H1 (cell line): Measurements from ENCODE around the gene KNDC1. TPM values are rescaled to one million over a fixed set of nuclear protein-coding genes. Genes with fewer than 3 reads are reported as not detected.

Source experiments
- CTCF ChIA-PET: fragments of 300-600 bp; sonication (Branson Sonifier 250); formaldehyde crosslinking; loops from one replicate; lab custom pipeline; 2021; ENCODE audit not compliant: partially characterized antibody; lab: Charles Lee
- POLR2A ChIA-PET: fragments of 300-600 bp; sonication (Branson Sonifier 250); formaldehyde crosslinking; loops from one replicate; lab custom pipeline; 2021; ENCODE audit warnings: inconsistent platforms; ENCODE audit not compliant: partially characterized antibody; lab: Charles Lee
- DNase-seq, 2 experiments: peaks; one replicate each; pipeline versions ENCODE4 v3.0.0 to v3.0.0-alpha.2; 2010 to 2022; ENCODE audit warnings: low spot score in 2 of 2, low read depth in 1 of 2, mixed read lengths in 1 of 2
- FAIRE-seq: peaks from 2 replicates; lab custom pipeline; 2011; peaks lifted over from hg19 to GRCh38; lab: Jason Lieb, UNC
- H2AFZ ChIP-seq: 2 replicates; pipeline ENCODE4 v1.8.1; 2012; ENCODE audit warnings: low read length, inconsistent platforms
- H2AK5ac ChIP-seq: 2 replicates; pipeline ENCODE4 v1.6.1; 2013; ENCODE audit warnings: low read depth, low read length
- H2BK120ac ChIP-seq: replicated peaks from 2 replicates; pipeline ENCODE3; 2013; ENCODE audit warnings: low read depth, low read length, inconsistent platforms
- H2BK12ac ChIP-seq: 2 replicates; pipeline ENCODE4 v1.6.1; 2013; ENCODE audit warnings: low read depth, low read length
- H2BK15ac ChIP-seq: 2 replicates; pipeline ENCODE4 v1.6.1; 2013; ENCODE audit warnings: low read length
- H2BK20ac ChIP-seq: 2 replicates; pipeline ENCODE4 v1.6.1; 2013; ENCODE audit warnings: low read length
- H2BK5ac ChIP-seq: 2 replicates; pipeline ENCODE4 v1.6.1; 2013; ENCODE audit warnings: low read depth, low read length
- H3K14ac ChIP-seq: 2 replicates; pipeline ENCODE4 v1.6.1; 2013; ENCODE audit warnings: inconsistent platforms; ENCODE audit not compliant: insufficient read length
- H3K18ac ChIP-seq: 2 replicates; pipeline ENCODE4 v1.6.1; 2013; ENCODE audit warnings: low read length; ENCODE audit errors: extremely low read depth
- H3K23ac ChIP-seq: 2 replicates; pipeline ENCODE4 v1.6.1; 2013; ENCODE audit warnings: inconsistent platforms; ENCODE audit not compliant: insufficient read length
- H3K23me2 ChIP-seq: 2 replicates; pipeline ENCODE4 v1.6.1; 2013; ENCODE audit warnings: low read depth, low read length
- H3K27ac ChIP-seq: 2 replicates; pipeline ENCODE4 v1.6.1; 2011; ENCODE audit warnings: low read depth, low read length, inconsistent platforms
- H3K27me3 ChIP-seq, 4 experiments: replicated peaks in 1 of 4; 1 replicate in 1 of 4; 2 replicates in 3 of 4; pipeline versions ENCODE4 v1.6.1 to v1.8.1; 2011 to 2013; ENCODE audit warnings: low read length in 3 of 4, mild to moderate bottlenecking in 3 of 4, inconsistent platforms in 2 of 4, mixed read lengths in 2 of 4, moderate library complexity in 1 of 4; ENCODE audit not compliant: control insufficient read depth in 3 of 4, insufficient read depth in 3 of 4; ENCODE audit errors: extremely low read depth in 1 of 4
- H3K36me3 ChIP-seq, 4 experiments: 2 replicates each; pipeline versions ENCODE4 v1.6.1 to v1.8.1; 2011 to 2013; ENCODE audit warnings: mild to moderate bottlenecking in 4 of 4, low read length in 3 of 4, moderate library complexity in 2 of 4, control low read depth in 1 of 4, inconsistent platforms in 1 of 4; ENCODE audit not compliant: insufficient read depth in 4 of 4, control insufficient read depth in 2 of 4
- H3K4ac ChIP-seq: replicated peaks from 2 replicates; pipeline ENCODE3; 2013; ENCODE audit warnings: low read length, low read depth, mixed read lengths, inconsistent platforms; ENCODE audit not compliant: insufficient read length
- H3K4me1 ChIP-seq, 4 experiments: replicated peaks in 1 of 4; 1 replicate in 1 of 4; 2 replicates in 3 of 4; pipeline versions ENCODE4 v1.6.1 to v1.8.1; 2011 to 2013; ENCODE audit warnings: low read length in 3 of 4, inconsistent platforms in 2 of 4, mixed read lengths in 1 of 4; ENCODE audit not compliant: insufficient read depth in 4 of 4, control insufficient read depth in 3 of 4
- H3K4me2 ChIP-seq, 2 experiments: 2 replicates each; pipeline versions ENCODE4 v1.6.1 to v1.8.1; 2011 to 2013; ENCODE audit warnings: low read depth in 2 of 2, low read length in 2 of 2, control low read depth in 1 of 2, inconsistent platforms in 1 of 2, mild to moderate bottlenecking in 1 of 2; ENCODE audit not compliant: insufficient read depth in 1 of 2
- H3K4me3 ChIP-seq, 4 experiments: fragments of 200-600, 300-600 bp in 1 of 4; sonication (generic), shearing (Covaris generic), sonication (Bioruptor Twin) in 1 of 4; 2 replicates each; pipeline versions ENCODE4 v1.5.1 to v1.8.1; 2011 to 2016; ENCODE audit warnings: low read length in 4 of 4, low read depth in 3 of 4, control low read depth in 2 of 4, inconsistent platforms in 2 of 4, mild to moderate bottlenecking in 2 of 4, mixed read lengths in 1 of 4, moderate library complexity in 1 of 4; ENCODE audit not compliant: insufficient read depth in 2 of 4; ENCODE audit errors: extremely low read depth in 1 of 4
- H3K56ac ChIP-seq: replicated peaks from 2 replicates; pipeline ENCODE3; 2013; ENCODE audit warnings: low read depth, mild to moderate bottlenecking, mixed read lengths, low read length, inconsistent platforms; ENCODE audit not compliant: insufficient read length
- H3K79me1 ChIP-seq: 2 replicates; pipeline ENCODE4 v1.6.1; 2013; ENCODE audit warnings: low read depth, low read length, control low read depth
- H3K79me2 ChIP-seq, 2 experiments: 2 replicates each; pipeline versions ENCODE4 v1.6.1 to v1.8.1; 2012 to 2013; ENCODE audit warnings: low read length in 2 of 2, mild to moderate bottlenecking in 2 of 2, inconsistent platforms in 1 of 2; ENCODE audit not compliant: insufficient read depth in 2 of 2, control insufficient read depth in 1 of 2
- H3K9ac ChIP-seq, 4 experiments: replicated peaks in 1 of 4; 1 replicate in 1 of 4; 2 replicates in 3 of 4; pipeline versions ENCODE4 v1.6.1 to v1.8.1; 2011 to 2013; ENCODE audit warnings: low read depth in 3 of 4, low read length in 3 of 4, control low read depth in 2 of 4, mild to moderate bottlenecking in 2 of 4, moderate library complexity in 2 of 4, inconsistent platforms in 1 of 4; ENCODE audit errors: extremely low read depth in 1 of 4
- H3K9me3 ChIP-seq, 2 experiments: 2 replicates each; pipeline versions ENCODE4 v1.6.1 to v1.8.1; 2012 to 2013; ENCODE audit warnings: mild to moderate bottlenecking in 2 of 2, moderate library complexity in 2 of 2, control low read depth in 1 of 2, inconsistent platforms in 1 of 2, low read depth in 1 of 2, low read length in 1 of 2, mixed read lengths in 1 of 2; ENCODE audit not compliant: insufficient read depth in 2 of 2
- H4K20me1 ChIP-seq, 2 experiments: replicated peaks in 1 of 2; 2 replicates each; pipeline versions ENCODE3 to v1.8.1; 2011 to 2013; ENCODE audit warnings: inconsistent platforms in 2 of 2, low read length in 2 of 2, mild to moderate bottlenecking in 1 of 2; ENCODE audit not compliant: insufficient read depth in 2 of 2, control insufficient read depth in 1 of 2
- H4K5ac ChIP-seq: 2 replicates; pipeline ENCODE4 v1.6.1; 2013; ENCODE audit warnings: low read length, low read depth, mixed read lengths, inconsistent platforms; ENCODE audit not compliant: insufficient read length
- H4K8ac ChIP-seq: 2 replicates; pipeline ENCODE4 v1.8.0; 2013; ENCODE audit warnings: mild to moderate bottlenecking, moderate library complexity, low read length, inconsistent platforms; ENCODE audit not compliant: insufficient read depth; ENCODE audit errors: extremely low read depth
- H4K91ac ChIP-seq: replicated peaks from 2 replicates; pipeline ENCODE3; 2013; ENCODE audit warnings: low read length, mixed read lengths, inconsistent platforms; ENCODE audit not compliant: insufficient read length
- ASH2L ChIP-seq: fragments of 200-600, 300-600 bp; sonication (generic); IDR thresholded peaks from one replicate; pipeline ENCODE4 v1.7.1; 2017; ENCODE audit warnings: low read length
- ATF2 ChIP-seq: IDR thresholded peaks from 2 replicates; pipeline ENCODE4 v1.6.1; 2012; ENCODE audit warnings: low read length, inconsistent platforms
- BACH1 ChIP-seq: IDR thresholded peaks from 2 replicates; pipeline ENCODE4 v1.6.1; 2012; ENCODE audit warnings: low read length, improper control_type of control experiment
- EZH2 ChIP-seq: fragments of 200-600 bp; sonication (generic); IDR thresholded peaks from 2 replicates; pipeline ENCODE4 v1.7.1; 2012; ENCODE audit warnings: low read depth, mild to moderate bottlenecking, moderate library complexity, low read length, inconsistent platforms; ENCODE audit not compliant: severe bottlenecking
- GABPA ChIP-seq: IDR thresholded peaks from 2 replicates; pipeline ENCODE4 v1.6.1; 2011; ENCODE audit warnings: mild to moderate bottlenecking, low read length, moderate library complexity, borderline replicate concordance; ENCODE audit not compliant: insufficient read depth
- GTF2F1 ChIP-seq: IDR thresholded peaks from 2 replicates; pipeline ENCODE4 v1.6.1; 2012; ENCODE audit warnings: low read depth, low read length, improper control_type of control experiment, borderline replicate concordance
- MAFK ChIP-seq: IDR thresholded peaks from 2 replicates; pipeline ENCODE4 v1.6.1; 2012; ENCODE audit warnings: low read depth, mild to moderate bottlenecking, improper control_type of control experiment, low read length
- RAD21 ChIP-seq, 2 experiments: IDR thresholded peaks in 1 of 2; conservative IDR thresholded peaks in 1 of 2; 2 replicates each; pipeline ENCODE4 v1.6.1; 2011; ENCODE audit warnings: low read depth in 2 of 2, low read length in 2 of 2, improper control_type of control experiment in 1 of 2, inconsistent platforms in 1 of 2, mild to moderate bottlenecking in 1 of 2, moderate library complexity in 1 of 2
- SRF ChIP-seq: IDR thresholded peaks from 2 replicates; pipeline ENCODE4 v1.6.1; 2011; ENCODE audit warnings: mild to moderate bottlenecking, low read depth, low read length, moderate library complexity
- TAF7 ChIP-seq: optimal IDR thresholded peaks from 2 replicates; pipeline ENCODE3; 2011; ENCODE audit warnings: low read depth, mild to moderate bottlenecking, inconsistent platforms, low read length, moderate library complexity, borderline replicate concordance
- WGBS, 2 experiments: shearing (Covaris generic) in 1 of 2; methylation state at CpG; one replicate each; pipeline versions ENCODE4 v1.1.6 to v1.1.7; 2013 to 2015; ENCODE audit warnings: low lambda C conversion rate in 2 of 2, mixed read lengths in 2 of 2, inconsistent platforms in 1 of 2, low coverage in 1 of 2, missing lambda C conversion rate in 1 of 2; ENCODE audit not compliant: insufficient replicate concordance in 2 of 2, insufficient coverage in 1 of 2, insufficient read length in 1 of 2; ENCODE audit errors: extremely low coverage in 1 of 2, missing lambda C conversion rate in 1 of 2; 5-methylcytosine and 5-hydroxymethylcytosine counted together
- polyA plus RNA-seq, 7 experiments: library from polyadenylated mRNA; depleted of rRNA in 3 of 7; stranded (reverse) in 5 of 7; unstranded in 2 of 7; fragments of >200 nt in 5 of 7; fragments of 200-250 nt in 2 of 7; gene quantifications; 1 replicate in 5 of 7; 2 replicates in 1 of 7; 4 replicates in 1 of 7; pipeline versions ENCODE4 v1.2.1 to v1.2.3, GENCODE V29; 2011 to 2013; ENCODE audit warnings: missing spikeins in 2 of 7, mixed read lengths in 2 of 7
- total RNA-seq: library from RNA; stranded (reverse); fragmentation: NEBNext Ultra II Directional; extraction: Animal tissue kit (Norgen Biotek cat#: 25700); gene quantifications from 2 replicates; pipeline ENCODE4 v1.2.1, GENCODE V29; 2021

KNDC1 gene
- total and polyA plus RNA-seq, 2 of the 8 experiments (the other 6 are each of a cell fraction or from before 2014, with no cell fraction given): 7.5 to 16.7 TPM

GRCh38 chr10:133187906-133188681, 28.1 kb downstream of the KNDC1 start:
- Histone ChIP-seq H3K79me1 (no peaks in the 10 kb centered on the region), H4K5ac (no peak overlapping the region), H4K20me1 (peaks cover 0 to 8% of the 10 kb centered on the region in 2 experiments), H2AFZ (no peak overlapping the region), H4K91ac (no peak overlapping the region), H2BK20ac (no peak overlapping the region), H3K27me3 (no peaks in the 10 kb centered on the region), H3K56ac (no peak overlapping the region), H3K36me3 (peaks cover 0 to 31% (median 10%) of the 10 kb centered on the region in 4 experiments; a peak in 4 of 8 replicates), H3K14ac (no peak overlapping the region), H2BK120ac (no peak overlapping the region), H3K9me3 (peaks cover 8 to 30% of the 10 kb centered on the region in 2 experiments; a peak in 3 of 4 replicates), H3K23ac (no peak overlapping the region), H2AK5ac (no peak overlapping the region), H2BK15ac (no peak overlapping the region), H2BK5ac (no peak overlapping the region), H3K27ac (no peak overlapping the region), H3K4me3 (no peak overlapping the region), H3K79me2 (no peaks in the 10 kb centered on the region), H3K4me1 (no peaks in the 10 kb centered on the region; a peak in 1 of 7 replicates), H2BK12ac (no peak overlapping the region), H3K4me2 (no peak overlapping the region), H3K4ac (no peak overlapping the region), H3K9ac (no peak overlapping the region), H4K8ac (no peak overlapping the region), H3K23me2 (0 out of 2 replicates have a peak, but pooled peaks cover 2% of the 10 kb centered on the region), H3K18ac (no peak overlapping the region; the same call in 1 of the 2 replicates)
- ChIA-PET POLR2A (interaction anchor here (0.8 to 2.2 kb wide), 4 partner anchors 9 to 12 kb away, joined by 3 to 6 read pairs (median 4); no protein-coding TSS in a partner anchor), CTCF (interaction anchor here (2.2 kb wide), 1 partner anchor 8 kb away, joined by 13 read pairs; no protein-coding TSS in a partner anchor)
- FAIRE-seq (no peak), DNase-seq (no peak)
- 94% methylated on average over 31 of the region's 38 CpGs; no CpG with 5 or more reads in 1 of the 2 experiments for WGBS, 2 experiments
- TF ChIP-seq SRF: no peak
- TF ChIP-seq EZH2: no peak
- TF ChIP-seq GTF2F1: no peak
- TF ChIP-seq ATF2: no peak
- TF ChIP-seq RAD21 (IDR thresholded peaks at IDR 0.05 in 1 of 2, conservative IDR thresholded peaks at IDR 0.05 in 1 of 2; ENCODE audit: low read depth in 2 of 2, low read length in 2 of 2): no peak
- no peak for TF ChIP-seq BACH1
- no peak for TF ChIP-seq TAF7
- TF ChIP-seq ASH2L: no peak
- TF ChIP-seq GABPA: no peak
- no peak for TF ChIP-seq MAFK
